Fibroblast of mammary gland (primary cell): Measurements from ENCODE around the gene METRNL.
A peak's percentile ranks its signal among the peaks of the same experiment; 100 is the strongest.

Source experiments
- DNase-seq: peaks from one replicate; pipeline ENCODE4 v3.0.0-alpha.2; 2010; ENCODE audit warnings: low read depth
- H3K4me3 ChIP-seq: 2 replicates; pipeline ENCODE4 v1.5.1; 2011; ENCODE audit warnings: low read depth, mild to moderate bottlenecking, low read length, moderate library complexity; ENCODE audit not compliant: control insufficient read depth
- TF ChIP-seq, protein P1 (sequence below): conservative IDR thresholded peaks from 2 replicates; pipeline ENCODE4 v1.5.1; 2011; ENCODE audit warnings: low read depth, low read length, inconsistent platforms; ENCODE audit not compliant: control insufficient read depth, insufficient read depth

The METRNL gene

DNA sequence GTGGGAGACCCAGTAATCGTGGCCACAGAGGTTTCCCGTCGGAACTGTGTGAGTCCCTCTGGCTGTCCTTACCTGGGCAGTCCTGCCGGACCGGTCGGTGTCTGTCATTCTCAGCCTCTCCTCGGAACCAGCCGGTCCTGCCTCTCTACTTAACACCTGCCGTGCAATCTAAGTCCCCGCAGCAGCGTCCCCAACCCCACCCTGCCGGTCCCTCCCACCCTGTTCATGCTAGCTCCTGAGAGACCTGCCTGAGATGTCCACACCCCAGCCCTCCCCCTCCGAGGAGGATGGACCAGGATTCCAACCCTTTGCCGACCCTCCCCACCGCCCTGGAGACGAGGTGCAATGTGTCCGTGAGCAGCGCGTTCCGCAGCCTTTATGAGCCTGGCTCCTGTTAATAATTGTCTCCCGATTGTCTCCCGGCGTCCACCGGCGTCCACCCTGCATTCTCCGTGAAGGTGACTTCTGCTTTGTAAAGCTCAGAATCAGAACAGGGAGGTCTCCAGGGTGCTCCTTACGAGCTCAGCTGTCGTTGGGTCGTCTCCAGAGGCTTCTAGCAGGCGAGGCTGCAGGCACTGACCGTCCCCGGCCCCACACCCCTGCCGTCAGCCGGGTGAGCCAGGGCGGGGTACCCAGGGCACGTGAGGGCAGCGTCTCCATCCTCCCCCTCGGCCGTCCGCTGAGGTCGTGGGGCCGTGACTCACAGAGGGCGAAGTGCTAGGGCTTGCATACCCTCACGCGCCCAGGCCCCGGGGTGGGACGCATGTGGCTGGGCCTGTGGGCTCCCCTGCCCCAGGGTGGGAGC, 10.1 kb downstream of the METRNL start:
- DNase-seq: no peak
- TF ChIP-seq, protein P1, sequence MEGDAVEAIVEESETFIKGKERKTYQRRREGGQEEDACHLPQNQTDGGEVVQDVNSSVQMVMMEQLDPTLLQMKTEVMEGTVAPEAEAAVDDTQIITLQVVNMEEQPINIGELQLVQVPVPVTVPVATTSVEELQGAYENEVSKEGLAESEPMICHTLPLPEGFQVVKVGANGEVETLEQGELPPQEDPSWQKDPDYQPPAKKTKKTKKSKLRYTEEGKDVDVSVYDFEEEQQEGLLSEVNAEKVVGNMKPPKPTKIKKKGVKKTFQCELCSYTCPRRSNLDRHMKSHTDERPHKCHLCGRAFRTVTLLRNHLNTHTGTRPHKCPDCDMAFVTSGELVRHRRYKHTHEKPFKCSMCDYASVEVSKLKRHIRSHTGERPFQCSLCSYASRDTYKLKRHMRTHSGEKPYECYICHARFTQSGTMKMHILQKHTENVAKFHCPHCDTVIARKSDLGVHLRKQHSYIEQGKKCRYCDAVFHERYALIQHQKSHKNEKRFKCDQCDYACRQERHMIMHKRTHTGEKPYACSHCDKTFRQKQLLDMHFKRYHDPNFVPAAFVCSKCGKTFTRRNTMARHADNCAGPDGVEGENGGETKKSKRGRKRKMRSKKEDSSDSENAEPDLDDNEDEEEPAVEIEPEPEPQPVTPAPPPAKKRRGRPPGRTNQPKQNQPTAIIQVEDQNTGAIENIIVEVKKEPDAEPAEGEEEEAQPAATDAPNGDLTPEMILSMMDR: no peak

GRCh38 chr17:83090444-83091256, 11.2 kb downstream of the METRNL start:
- TF ChIP-seq, protein P1: no peak

More for the DNA sequence above, 10.1 kb downstream of the METRNL start:
- no peak overlapping the region for H3K4me3 ChIP-seq

GRCh38 chr17:83091257-83092141, 12.1 kb downstream of the METRNL start:
- peak; percentile 51 for DNase-seq
- TF ChIP-seq, protein P1: no peak
- no peak overlapping the region for H3K4me3 ChIP-seq

More at GRCh38 chr17:83090444-83091256, 11.2 kb downstream of the METRNL start:
- no peak overlapping the region for H3K4me3 ChIP-seq
- DNase-seq: no peak

DNA sequence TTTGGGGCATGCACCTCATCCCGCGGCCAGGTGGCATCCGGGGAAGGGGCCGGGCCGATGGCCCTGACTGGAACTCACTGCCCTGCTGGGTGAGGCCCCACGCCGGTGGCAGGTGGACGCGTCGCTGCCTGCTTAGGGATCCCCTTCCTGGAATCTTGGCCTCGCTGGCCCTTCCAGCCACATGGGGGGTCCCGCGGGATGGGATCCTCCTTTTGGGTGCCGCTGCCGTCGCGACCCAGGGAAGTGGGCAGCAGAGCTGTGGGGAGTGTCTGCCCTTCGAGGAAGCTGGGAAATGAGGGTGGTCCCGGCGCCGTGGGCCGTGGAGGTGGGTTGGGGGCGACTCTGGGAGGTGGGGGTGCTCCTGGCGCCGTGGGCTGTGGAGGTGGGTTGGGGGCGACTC, 12.8 kb downstream of the METRNL start:
- H3K4me3 ChIP-seq: no peak overlapping the region
- TF ChIP-seq, protein P1: no peak
- no peak for DNase-seq

DNA sequence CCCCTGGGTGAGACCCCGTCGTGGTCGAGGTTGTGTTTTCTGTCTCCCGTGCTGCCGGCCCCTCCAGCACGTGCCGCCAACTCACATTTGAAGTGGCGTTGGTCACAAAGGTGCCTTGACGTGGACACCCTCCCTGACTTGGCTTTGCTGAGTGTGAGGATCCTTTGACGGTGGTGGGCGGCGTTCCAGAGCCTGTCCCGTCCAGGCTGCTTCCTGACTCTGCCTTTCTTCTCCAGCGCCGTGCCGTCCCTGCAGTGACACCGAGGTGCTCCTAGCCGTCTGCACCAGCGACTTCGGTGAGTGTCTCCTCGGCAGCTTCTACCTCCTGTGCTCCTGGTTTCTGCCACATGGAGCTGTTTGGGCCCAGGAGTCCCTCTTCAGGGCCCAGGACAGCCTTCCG, 13.5 kb downstream of the METRNL start:
- no peak for DNase-seq
- no peak overlapping the region for H3K4me3 ChIP-seq
- TF ChIP-seq, protein P1: no peak

DNA sequence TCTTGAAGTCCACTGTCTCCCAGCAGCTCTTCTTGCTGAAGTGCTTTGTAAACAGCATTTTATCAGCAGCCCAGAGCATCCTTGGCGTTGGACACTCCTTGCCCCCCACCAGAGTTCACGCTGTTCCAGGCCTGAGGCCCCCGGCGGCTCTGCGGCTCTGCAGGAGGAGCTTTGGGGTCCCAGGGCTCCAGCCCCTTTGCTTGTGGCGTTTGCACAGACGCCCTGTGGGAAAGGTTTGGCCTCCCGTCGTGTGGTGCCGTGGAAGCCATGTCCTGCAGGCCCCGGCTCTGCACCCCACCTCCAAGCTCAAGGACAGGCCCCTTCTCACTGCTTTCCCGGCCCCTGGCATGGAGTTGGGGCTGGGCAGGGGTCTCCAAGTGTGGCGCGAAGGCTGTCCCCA, 14.1 kb downstream of the METRNL start:
- no peak overlapping the region for H3K4me3 ChIP-seq
- TF ChIP-seq, protein P1: no peak
- DNase-seq: no peak
